GM20000 (cell line): ENCODE measurements around the gene CHRM4.
"Not testable (repeated sequence)": the region's sequence is repeated elsewhere in the genome, so short reads cannot be mapped to it uniquely, and the experiment has no call there.

ENCODE experiments used
- DNase-seq: peaks from one replicate; pipeline ENCODE4 v3.0.0; 2012; ENCODE audit warnings: low spot score
- CTCF ChIP-seq: IDR thresholded peaks from 2 replicates; pipeline ENCODE4 v1.5.1; 2012; ENCODE audit warnings: mild to moderate bottlenecking, control low read depth; ENCODE audit errors: extremely low read depth, missing control alignments

The CHRM4 gene

GRCh38 chr11:46376258-46377050 lies 15.1 kb downstream of the CHRM4 start:
- DNase-seq: no peak
- TF ChIP-seq CTCF: no peak

GRCh38 chr11:46375392-46376101 lies 16.0 kb downstream of the CHRM4 start:
- TF ChIP-seq CTCF: no peak
- no peak for DNase-seq

GRCh38 chr11:46374815-46375214 lies 16.8 kb downstream of the CHRM4 start:
- no peak for DNase-seq
- TF ChIP-seq CTCF: no peak

GRCh38 chr11:46373787-46374740 lies 17.5 kb downstream of the CHRM4 start:
- DNase-seq: no peak
- no peak for TF ChIP-seq CTCF

GRCh38 chr11:46372501-46372900 lies 19.1 kb downstream of the CHRM4 start:
- not testable (repeated sequence) for DNase-seq

- no peak for DNase-seq
Measured at GRCh38 chr11:46372086-46372485, 19.5 kb downstream of the CHRM4 start.

GRCh38 chr11:46371262-46371661 lies 20.3 kb downstream of the CHRM4 start:
- not testable (repeated sequence) for DNase-seq

More at GRCh38 chr11:46372086-46372485, 19.5 kb downstream of the CHRM4 start:
- no peak for TF ChIP-seq CTCF

GRCh38 chr11:46370253-46370652 lies 21.3 kb downstream of the CHRM4 start:
- TF ChIP-seq CTCF: no peak
- no peak for DNase-seq
